ENCODE results near the gene WDR90. TPM values are rescaled to one million over a fixed set of nuclear protein-coding genes. Genes with fewer than 3 reads are reported as not detected.

The WDR90 gene
- total and polyA plus RNA-seq, 2 of the 13 experiments (the other 11 are each of a cell fraction or from before 2014, with no cell fraction given) = 14.9 to 28.9 TPM

GRCh38 chr16:678858-679813 lies 30.0 kb downstream of the WDR90 start (continued):
- no peak for TF ChIP-seq MAZ (IDR thresholded peaks at IDR 0.05; ENCODE audit: borderline replicate concordance, low read depth, low read length)
- peak; percentile 65 for TF ChIP-seq MAZ (CRISPR knock-in tag; IDR thresholded peaks at IDR 0.05; ENCODE audit: low read depth)
- no peak for TF ChIP-seq KDM6A (CRISPR knock-in tag; IDR thresholded peaks at IDR 0.05; ENCODE audit: low read depth)
- no peak for TF ChIP-seq RNF2 (conservative IDR thresholded peaks at IDR 0.05; ENCODE audit: low read depth)
- TF ChIP-seq TMF1 (CRISPR knock-in tag; IDR thresholded peaks at IDR 0.05; ENCODE audit: low read depth) = peak; percentile 30; the same call in 1 of the 2 replicates
- TF ChIP-seq ZNF878 (CRISPR knock-in tag; IDR thresholded peaks at IDR 0.05) = no peak
- no peak for TF ChIP-seq ZNF570 (CRISPR knock-in tag; IDR thresholded peaks at IDR 0.05; ENCODE audit: borderline replicate concordance)
- TF ChIP-seq FOXC1 (CRISPR knock-in tag; IDR thresholded peaks at IDR 0.05; ENCODE audit: borderline replicate concordance) = no peak
- TF ChIP-seq TRAFD1 (CRISPR knock-in tag; IDR thresholded peaks at IDR 0.05; ENCODE audit: borderline replicate concordance) = no peak
- 0 out of 2 replicates have a peak, but pooled peaks have one; percentile 5 for TF ChIP-seq THRA (CRISPR knock-in tag; IDR thresholded peaks at IDR 0.05; ENCODE audit: borderline replicate concordance)
- TF ChIP-seq NBN (conservative IDR thresholded peaks at IDR 0.05) = no peak
- TF ChIP-seq ZNF460 (CRISPR knock-in tag; IDR thresholded peaks at IDR 0.05; ENCODE audit: borderline replicate concordance) = no peak
- 0 out of 2 replicates have a peak, but pooled peaks have one; percentile 48 for TF ChIP-seq CSRNP1 (CRISPR knock-in tag; IDR thresholded peaks at IDR 0.05)
- TF ChIP-seq SKIL (CRISPR knock-in tag; IDR thresholded peaks at IDR 0.05; ENCODE audit: borderline replicate concordance) = 0 out of 2 replicates have a peak, but pooled peaks have one; percentile 10
- no peak for TF ChIP-seq RFX5 (IDR thresholded peaks at IDR 0.05; ENCODE audit: low read depth, low read length)
- TF ChIP-seq ZNF160 (CRISPR knock-in tag; IDR thresholded peaks at IDR 0.05) = no peak
- TF ChIP-seq ZFAT (CRISPR knock-in tag; conservative IDR thresholded peaks at IDR 0.05) = no peak
- TF ChIP-seq PRDM4 (CRISPR knock-in tag; IDR thresholded peaks at IDR 0.05; ENCODE audit: borderline replicate concordance) = no peak
- TF ChIP-seq ZNF572 (CRISPR knock-in tag; IDR thresholded peaks at IDR 0.05) = no peak
